CD4-positive, alpha-beta T cell treated with Interleukin-17A for 1 hour (primary cell): Measurements from ENCODE around the gene COMT.
A peak's percentile ranks its signal among the peaks of the same experiment; 100 is the strongest.
"Not testable (repeated sequence)": the region's sequence is repeated elsewhere in the genome, so short reads cannot be mapped to it uniquely, and the experiment has no call there.

Source experiments
- DNase-seq: peaks from one replicate; pipeline ENCODE4 v3.0.0-alpha.2; 2020

The COMT gene

GRCh38 chr22:19941365-19942082 lies at the start of gene COMT, which contains the start of gene TXNRD2:
Gene COMT, plus strand, starts transcription at chr22:19941772. Its CDS starts 20,755 bp downstream, at chr22:19962527.
Gene TXNRD2, minus strand, starts transcription at chr22:19941818. Its CDS starts 15 bp downstream, at chr22:19941803.
- peak; percentile 73 for DNase-seq

DNA sequence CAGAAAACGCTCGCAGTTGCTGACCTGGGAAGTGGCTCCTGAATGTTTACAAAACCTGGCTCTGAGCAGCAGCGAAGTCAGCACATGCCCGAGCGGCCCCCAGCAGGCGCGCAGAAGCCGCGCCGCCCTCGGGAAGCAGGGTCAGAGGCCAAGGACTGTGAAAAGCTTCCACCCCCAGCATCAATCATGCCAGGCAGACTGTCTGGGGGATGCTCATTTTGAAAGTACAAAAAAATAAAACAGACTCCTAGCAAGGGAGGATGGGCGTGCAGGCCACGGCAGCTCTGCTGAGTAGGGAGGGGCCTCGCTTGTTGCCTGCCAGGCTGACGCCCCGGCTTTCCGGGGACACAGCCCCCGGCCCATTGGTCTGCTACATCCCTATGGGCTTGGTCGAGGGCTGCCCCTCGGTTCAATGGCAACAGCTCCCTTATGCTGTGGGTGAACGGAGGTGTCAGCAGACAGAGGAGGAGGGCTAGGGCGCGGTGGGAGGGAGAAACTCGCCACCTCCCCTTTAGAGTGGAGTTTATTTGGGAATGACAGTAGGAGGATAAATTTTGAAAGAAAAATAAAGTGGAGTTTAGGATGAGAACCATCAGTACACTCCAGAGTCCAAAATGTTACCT lies 49.2 kb upstream of the COMT start:
- DNase-seq = peak; percentile 41

GRCh38 chr22:19892925-19893324 lies 48.6 kb upstream of the COMT start:
- no peak for DNase-seq

DNA sequence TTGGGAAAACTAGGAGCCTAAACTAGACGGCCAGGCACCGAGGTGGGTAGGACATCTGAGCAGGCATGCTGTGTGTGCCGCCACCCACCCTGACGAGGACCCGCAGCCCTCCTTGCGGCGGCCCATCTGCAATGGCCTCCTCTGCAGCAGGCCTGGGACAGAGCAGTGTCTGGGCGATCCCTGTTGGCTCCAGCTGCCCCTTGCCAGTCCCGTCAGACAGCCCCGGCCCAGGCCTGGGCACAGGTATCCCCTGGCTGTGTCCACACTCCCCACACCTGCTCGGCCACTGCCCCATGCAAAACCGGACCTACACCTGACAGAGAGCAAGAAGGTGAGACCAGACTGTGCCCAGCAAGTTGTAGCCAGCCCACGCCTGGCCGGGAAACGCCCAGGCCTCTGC lies 48.2 kb upstream of the COMT start:
- DNase-seq = no peak

DNA sequence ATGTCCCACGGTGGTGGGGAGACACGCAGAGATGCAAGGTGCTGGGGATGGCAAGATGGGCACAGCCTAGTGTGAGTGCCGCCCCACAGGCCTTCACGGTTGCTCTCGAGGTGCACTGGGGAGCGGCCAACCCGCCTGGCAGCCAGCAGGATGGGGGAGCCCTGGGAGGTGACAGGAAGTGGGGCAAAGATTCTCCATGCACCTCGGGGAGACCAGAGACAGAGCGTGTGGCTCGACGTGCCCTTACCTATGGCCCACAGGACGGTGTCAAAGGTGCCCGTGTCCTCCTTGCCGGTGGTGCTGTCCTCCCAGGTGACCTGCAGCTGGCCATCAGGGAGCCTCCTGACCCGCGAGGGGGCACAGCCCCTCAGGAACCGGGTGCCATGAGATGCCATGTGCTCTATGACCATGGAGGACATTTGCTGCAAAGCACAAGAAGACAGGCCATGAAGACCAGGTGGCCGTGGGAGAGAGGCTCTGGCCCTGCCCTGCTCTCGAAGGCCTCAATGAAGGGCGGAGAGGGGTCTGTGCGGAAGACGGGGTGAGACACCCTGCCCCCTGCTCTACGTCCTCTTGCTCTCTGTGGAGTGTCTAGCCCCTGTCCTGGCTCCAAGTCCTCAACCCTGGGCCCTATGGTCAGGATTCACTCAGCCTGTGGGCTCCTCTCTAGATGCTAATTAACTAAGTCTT lies 46.3 kb upstream of the COMT start:
- no peak for DNase-seq

DNA sequence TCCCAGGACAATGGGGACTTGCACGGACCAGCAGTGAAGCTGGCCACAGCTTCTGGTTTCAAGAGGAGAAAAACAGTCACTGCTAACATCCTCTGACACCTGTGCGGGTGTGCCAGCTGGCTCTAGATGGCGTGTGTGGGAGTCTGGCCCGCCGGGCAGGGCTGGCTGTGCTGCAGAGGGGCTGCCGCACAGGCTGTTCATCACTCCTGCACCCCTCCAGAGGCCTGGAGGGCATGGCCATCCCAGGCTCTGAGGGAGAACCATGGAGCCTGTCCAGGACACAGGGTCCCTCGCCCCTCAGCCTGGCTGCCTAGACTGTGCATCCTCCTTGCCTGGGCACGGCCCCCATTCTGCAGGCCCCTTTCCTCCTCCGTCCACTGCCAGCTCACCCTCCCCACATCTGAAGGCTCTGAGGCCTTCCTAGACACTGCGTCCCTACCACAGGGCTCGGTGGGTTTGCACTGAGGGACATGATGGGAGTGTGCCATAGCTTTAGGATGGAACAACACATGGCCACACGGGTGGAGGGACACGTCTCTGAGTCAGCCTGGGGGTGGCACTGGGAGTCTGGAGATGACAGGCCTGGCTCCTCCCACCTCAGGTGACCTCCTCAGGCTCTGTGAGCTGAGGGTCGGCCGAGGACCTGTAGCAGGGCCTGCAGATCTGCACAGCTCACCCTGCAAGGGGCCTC lies 44.8 kb upstream of the COMT start:
- DNase-seq = no peak

GRCh38 chr22:19897726-19898125 lies 43.8 kb upstream of the COMT start:
- no peak for DNase-seq

DNA sequence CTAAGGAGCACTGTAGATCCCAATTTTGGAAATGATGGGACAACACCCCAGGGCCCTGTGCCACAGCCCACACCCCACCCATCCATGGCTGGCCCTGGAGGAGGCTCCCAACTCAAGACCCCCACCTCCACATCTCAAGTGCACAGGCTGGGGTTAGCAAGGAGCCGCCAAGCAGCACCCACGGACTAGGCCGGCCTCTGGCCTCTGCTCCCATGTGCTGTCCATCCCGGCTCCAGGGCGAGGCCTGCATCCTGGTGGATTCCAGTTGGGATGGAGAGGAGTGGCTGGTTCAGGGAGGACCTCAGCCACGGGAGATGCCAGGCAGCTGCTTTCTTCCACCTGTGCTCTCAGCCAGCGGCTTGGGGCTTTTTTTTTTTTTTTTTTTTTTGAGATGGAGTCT lies 43.4 kb upstream of the COMT start:
- no peak for DNase-seq

- DNase-seq = no peak
These were observed 42.6 kb upstream of the COMT start for GRCh38 chr22:19898831-19899567.

- DNase-seq = no peak
These were observed 40.7 kb upstream of the COMT start for GRCh38 chr22:19900707-19901436.

DNA sequence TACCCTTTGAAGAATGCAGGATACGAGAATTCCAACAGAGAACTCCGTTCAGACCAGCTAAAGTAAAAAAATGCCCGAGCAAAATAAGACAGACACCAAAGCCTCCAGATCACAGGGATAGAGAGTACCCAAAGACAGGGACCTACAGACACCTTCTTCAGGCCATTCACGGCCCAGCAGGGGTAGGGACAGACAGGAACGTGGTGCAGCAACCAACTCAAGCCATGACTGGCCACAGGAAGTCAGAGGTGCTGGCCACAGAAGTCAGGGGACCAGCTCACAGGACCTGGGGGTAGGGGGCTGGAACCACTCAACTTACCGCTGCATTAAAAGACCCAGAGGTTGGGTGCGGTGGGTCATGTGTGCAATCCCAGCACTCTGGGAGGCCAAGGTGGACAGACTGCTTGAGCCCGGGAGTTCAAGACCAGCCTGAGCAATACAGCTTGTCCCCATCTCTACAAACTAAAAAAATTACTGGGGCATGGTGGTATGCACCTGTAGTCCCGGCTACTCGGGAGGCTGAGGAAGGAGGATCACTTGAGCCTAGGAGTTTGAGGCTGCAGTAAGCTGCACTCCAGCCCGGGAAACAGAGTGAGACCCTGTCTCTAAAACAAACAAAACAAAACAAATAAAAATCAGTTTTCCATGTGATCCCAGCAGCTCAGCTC lies 39.9 kb upstream of the COMT start:
- DNase-seq = no peak

GRCh38 chr22:19902245-19902715 lies 39.3 kb upstream of the COMT start:
- no peak for DNase-seq

DNA sequence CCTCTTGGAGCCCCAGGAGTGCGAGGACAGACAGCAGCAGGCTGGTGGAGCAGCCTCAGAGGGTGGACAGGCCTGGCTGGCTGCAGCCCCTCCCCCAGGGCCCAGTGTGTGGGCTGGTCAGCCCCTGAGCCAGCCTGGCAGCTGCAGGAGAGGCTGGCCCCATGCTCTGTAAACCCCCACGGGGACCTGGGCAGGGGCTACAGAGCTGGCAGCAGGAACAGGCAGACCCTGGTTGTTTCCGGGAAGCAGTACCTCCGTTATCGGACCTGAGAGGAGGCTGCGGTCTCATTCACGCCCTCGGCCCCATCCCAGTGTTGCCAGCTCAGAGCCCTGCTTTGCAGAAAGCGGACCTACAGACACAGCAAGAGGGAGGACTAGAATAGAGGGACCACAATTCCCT lies 38.5 kb upstream of the COMT start:
- DNase-seq = no peak

DNA sequence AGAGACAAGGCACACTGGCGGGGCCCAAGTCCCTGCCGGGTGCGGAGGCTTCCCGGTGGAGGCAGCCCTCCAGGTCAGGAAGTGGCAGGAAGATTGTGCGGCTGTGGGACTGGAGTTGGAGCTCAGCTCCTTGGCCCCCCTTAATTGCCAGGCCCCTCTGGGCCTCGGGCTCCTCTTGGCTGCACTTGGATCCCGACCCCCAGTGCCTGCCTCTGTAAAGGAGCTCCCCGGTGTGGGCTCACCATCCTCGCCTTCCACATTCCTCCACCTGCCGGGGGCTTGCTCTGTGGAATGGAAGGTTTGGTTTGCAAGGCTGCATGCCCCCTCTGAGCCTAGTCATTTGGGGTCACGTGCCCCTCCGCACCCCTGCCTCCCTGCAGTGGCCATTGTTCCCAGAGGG lies 38.1 kb upstream of the COMT start:
- DNase-seq = no peak

- DNase-seq = no peak
These were observed 37.3 kb upstream of the COMT start for GRCh38 chr22:19904174-19904856.

DNA sequence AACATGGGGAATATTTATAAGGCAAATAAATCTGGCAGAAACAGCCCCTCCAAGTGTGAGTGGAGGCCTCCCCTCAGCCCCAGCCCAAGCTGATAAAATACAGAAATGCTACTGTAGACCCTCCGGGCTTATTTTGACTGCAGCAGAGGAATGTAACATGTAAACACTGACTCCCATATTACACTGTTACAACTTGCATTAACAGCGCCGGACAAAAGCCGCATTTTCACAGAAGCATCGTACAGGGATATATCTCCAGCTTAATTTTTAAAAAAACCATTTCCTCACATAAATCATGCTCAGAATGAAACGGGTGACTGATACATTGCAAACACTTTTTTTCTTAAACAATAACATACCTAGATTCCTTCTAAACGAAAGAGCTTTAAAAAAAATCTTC lies 36.6 kb upstream of the COMT start:
- no peak for DNase-seq

DNA sequence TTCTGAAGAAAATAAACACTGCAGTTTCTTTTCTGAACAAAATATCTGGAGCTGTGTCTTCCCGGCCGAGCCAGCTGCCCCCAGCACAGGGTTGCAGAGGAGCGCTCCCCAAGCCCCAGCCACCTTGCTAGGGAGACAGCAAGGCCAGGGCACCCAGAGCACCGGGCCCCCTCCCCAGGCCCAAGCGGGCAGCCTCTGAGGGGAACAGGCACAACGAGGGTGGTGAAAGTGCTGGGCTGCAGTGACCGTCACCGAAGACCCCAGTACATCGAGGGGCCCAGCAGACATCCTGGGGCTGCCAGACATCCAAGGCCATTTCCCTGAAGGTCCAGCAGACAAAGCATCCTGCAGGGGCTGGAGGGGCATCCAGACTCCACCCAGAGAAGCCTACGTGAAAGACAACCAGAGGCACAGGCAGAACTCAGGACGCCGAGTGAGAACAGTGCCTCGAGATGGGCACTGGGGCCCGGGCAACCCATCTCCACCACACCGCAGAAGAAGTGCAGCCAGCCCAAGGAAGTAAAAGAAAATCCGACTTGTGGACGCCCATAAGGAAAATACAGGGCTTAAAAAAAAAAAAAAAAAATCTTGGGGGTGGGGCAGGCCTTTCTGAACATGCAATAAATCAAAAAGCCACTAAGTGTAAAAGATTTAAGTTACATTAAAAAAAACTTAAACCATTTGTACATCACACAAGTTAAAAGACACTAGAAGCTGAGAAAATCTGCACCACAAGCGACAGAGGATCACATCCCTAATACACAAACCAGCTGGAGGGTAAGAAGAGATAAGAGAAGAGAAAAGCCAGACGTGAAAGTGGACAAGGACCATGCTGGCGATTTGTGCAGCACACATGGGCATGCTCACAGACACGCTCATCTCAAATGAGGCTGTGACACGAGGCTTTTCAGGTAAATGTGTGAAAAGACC lies 36.0 kb upstream of the COMT start:
- DNase-seq = no peak

DNA sequence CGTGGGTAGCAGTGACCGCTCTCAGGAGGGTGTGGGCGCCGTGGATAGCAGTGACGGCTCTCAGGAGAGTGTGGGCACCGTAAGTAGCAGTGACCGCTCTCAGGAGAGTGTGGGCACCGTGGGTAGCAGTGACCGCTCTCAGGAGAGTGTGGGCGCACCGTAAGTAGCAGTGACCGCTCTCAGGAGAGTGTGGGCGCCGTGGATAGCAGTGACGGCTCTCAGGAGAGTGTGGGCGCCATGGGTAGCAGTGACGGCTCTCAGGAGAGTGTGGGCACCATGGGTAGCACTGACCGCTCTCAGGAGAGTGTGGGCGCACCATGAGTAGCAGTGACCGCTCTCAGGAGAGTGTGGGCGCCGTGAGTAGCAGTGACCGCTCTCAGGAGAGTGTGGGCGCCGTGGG lies 34.7 kb upstream of the COMT start:
- DNase-seq = not testable (repeated sequence)

DNA sequence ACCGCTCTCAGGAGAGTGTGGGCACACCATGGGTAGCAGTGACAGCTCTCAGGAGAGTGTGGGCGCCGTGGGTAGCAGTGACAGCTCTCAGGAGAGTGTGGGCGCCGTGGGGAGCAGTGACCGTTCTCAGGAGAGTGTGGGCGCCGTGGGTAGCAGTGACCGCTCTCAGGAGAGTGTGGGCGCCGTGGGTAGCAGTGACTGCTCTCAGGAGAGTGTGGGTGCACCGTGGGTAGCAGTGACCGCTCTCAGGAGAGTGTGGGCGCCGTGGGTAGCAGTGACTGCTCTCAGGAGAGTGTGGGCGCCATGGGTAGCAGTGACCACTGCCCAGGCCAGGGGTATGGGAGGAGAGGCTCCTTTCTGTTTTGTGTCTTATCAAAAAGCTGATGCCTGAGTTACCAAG lies 33.7 kb upstream of the COMT start:
- not testable (repeated sequence) for DNase-seq
